GM18517 (cell line): Measurements from ENCODE around the gene ADSL.

Source experiments
- ATAC-seq: cut with Tn5 transposase; IDR thresholded peaks from one replicate; pipeline ENCODE4 v1.9.1; 2021; ENCODE audit warnings: mild to moderate bottlenecking, moderate library complexity; ENCODE audit not compliant: unreplicated experiment

The ADSL gene

DNA sequence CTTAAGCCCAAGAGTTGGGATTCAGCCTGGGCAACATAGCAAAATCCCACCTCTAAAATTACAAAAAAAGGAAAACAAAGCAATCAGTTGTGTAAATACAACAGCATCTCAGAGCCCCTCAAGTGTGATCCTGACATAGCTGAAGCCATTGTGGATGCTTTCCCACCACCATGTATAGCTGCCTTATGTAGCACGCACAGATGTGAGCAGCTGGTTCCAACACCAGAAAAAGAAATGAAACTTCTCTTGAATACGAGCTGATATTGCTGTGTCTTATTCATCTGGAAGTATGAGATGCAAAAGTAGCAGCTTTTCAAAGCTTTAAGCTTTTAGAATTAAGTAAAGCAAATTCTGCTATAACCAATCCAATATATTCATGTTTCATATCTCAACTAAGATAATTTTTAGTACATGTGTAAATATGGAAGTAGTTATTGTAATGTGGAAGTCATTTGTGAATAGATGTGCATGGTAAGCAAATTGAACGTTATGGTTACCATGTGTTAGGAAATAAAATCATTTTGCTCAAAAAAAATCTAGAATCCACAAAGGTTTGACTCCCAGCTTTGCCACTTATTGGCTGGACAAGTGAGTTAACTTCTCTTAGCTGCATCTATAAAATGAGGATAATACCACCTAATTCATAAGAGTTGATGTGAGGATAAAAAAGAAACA is 87.3 kb downstream of the ADSL start:
- ATAC-seq, result no peak

DNA sequence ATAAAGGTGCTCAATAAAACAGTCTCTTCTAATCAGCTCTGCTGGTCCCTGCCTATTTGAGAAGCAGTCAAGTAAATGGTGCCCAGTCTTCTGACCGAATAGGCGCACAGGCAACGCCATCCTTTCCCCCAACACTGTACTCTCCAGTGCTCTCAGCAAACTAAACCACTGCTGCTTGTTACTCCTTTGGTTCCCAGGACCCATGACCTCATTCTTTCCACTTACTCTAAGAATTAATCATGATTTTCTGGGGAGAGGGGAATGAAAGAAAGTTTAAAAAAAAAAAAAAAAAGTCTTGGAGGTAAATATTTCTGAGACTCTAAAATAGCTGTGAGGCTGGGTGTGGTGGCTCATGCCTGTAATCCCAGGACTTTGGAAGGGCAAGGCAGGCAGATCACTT is 87.8 kb downstream of the ADSL start:
- ATAC-seq, result no peak

DNA sequence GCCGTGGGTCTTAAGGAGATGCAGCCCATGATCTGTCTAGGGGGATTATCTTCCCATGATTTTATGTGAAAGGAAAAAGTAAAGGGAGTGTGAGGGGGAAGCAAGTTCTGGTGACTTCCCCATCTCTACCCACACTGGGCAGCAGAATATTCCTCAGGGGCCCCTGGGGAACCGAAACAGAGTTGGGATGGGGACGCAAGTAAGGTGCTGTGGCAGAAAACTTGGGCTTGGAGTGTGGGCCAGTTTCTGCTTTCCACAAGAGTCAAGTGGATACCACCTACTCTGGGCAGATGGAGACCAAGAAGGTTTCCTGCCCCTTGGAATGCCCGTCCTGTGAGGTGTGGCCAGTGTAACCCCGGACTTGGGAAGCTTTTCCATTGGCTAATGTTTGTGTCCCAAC is 88.4 kb downstream of the ADSL start:
- no peak for ATAC-seq

DNA sequence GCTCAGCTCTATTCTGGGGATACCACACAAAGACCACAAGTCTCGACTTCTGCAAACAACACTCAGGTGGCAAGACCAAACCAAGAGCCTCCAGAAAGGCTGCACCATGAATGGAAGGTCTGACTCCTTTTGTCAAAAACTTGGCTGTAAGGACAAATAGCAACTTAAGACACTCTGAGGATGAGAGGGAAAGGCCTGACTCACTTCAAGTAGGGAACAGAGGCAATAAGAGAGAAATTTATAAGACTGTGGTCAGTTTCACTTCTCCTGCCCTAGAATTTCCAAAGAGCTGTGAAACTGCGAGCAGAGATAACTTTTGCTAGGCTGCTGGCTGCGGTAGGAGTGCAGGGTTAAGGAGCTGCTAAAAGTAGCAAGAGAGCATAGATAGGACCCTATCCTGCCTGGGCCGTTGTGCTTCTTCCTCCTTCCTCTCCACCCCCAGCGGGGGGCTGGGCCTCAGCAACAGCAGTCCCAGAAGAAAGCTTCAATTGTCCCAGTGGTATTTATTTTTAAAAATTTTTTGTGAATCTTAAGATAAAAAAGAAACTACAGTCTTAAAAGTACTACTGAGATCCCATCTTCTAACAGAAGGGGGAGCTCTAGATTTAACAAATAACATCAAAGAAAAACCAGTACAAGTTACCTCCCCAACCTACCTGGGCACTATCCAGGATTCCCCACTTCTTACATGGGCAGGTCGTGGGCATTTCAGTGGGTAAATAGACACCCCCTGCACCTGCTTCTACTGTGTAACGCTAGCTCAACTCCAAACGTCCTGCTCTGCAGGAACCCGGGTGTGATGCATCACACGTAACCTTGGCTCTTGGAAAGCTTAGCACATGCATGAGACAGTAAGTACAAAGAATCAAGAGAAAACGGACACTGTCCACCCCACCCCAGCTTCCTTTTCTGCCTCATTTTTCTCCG is 90.5 kb downstream of the ADSL start:
- ATAC-seq, result peak; percentile 65
